Karpas-422 (cell line): ENCODE results near the gene ETV3. TPM values are rescaled to one million over a fixed set of nuclear protein-coding genes. Genes with fewer than 3 reads are reported as not detected.
"Not testable (repeated sequence)": the region's sequence is repeated elsewhere in the genome, so short reads cannot be mapped to it uniquely, and the experiment has no call there.

Source experiments
- DNase-seq: peaks from one replicate; pipeline ENCODE4 v3.0.0-alpha.2; 2015
- H2AFZ ChIP-seq: fragments of 200-600 bp; sonication (generic); 2 replicates; pipeline ENCODE4 v1.6.1; 2014; ENCODE audit warnings: antibody characterized with exemption, low read length, mixed read lengths
- H3K27ac ChIP-seq: fragments of 200-600 bp; sonication (generic); 2 replicates; pipeline ENCODE4 v1.5.1; 2014; ENCODE audit warnings: mild to moderate bottlenecking, low read length, moderate library complexity
- H3K27me3 ChIP-seq: fragments of 200-600 bp; sonication (generic); 2 replicates; pipeline ENCODE4 v1.6.1; 2014; ENCODE audit warnings: low read length, mixed read lengths
- H3K36me3 ChIP-seq: fragments of 200-600 bp; sonication (generic); 2 replicates; pipeline ENCODE4 v1.6.1; 2014; ENCODE audit warnings: low read length, mixed read lengths; ENCODE audit not compliant: insufficient read depth
- H3K4me1 ChIP-seq: fragments of 200-600 bp; sonication (generic); 2 replicates; pipeline ENCODE4 v1.6.1; 2014; ENCODE audit warnings: mild to moderate bottlenecking, low read length, mixed read lengths
- H3K4me2 ChIP-seq: fragments of 200-600 bp; sonication (generic); 2 replicates; pipeline ENCODE4 v1.6.1; 2014; ENCODE audit warnings: low read length, low read depth, mild to moderate bottlenecking; ENCODE audit not compliant: poor library complexity, severe bottlenecking
- H3K4me3 ChIP-seq: fragments of 200-600 bp; sonication (generic); 2 replicates; pipeline ENCODE4 v1.5.1; 2014; ENCODE audit warnings: mild to moderate bottlenecking, antibody characterized with exemption, low read length, mixed read lengths
- H3K79me2 ChIP-seq: fragments of 200-600 bp; sonication (generic); 2 replicates; pipeline ENCODE4 v1.6.1; 2014; ENCODE audit warnings: mild to moderate bottlenecking, low read length, mixed read lengths
- H3K9ac ChIP-seq: fragments of 200-600 bp; sonication (generic); 2 replicates; pipeline ENCODE4 v1.6.0; 2014; ENCODE audit warnings: low read length
- H3K9me2 ChIP-seq: fragments of 200-600 bp; sonication (generic), shearing (Covaris generic); replicated peaks from 2 replicates; pipeline ENCODE4 v1.6.0; 2014; ENCODE audit warnings: mild to moderate bottlenecking, low read length, moderate library complexity; ENCODE audit not compliant: insufficient read depth
- H3K9me3 ChIP-seq: fragments of 300-700, 200-600 bp; sonication (generic); 2 replicates; pipeline ENCODE4 v1.6.1; 2014; ENCODE audit warnings: low read length, mixed read lengths
- H4K20me1 ChIP-seq: fragments of 200-600 bp; sonication (generic); 2 replicates; pipeline ENCODE4 v1.6.1; 2014; ENCODE audit warnings: mild to moderate bottlenecking, antibody characterized with exemption, low read length, low read depth; ENCODE audit not compliant: insufficient read depth
- total RNA-seq: library from RNA; depleted of rRNA; stranded (reverse); fragments of >200 nt; shearing (Covaris generic); gene quantifications from 2 replicates; pipeline ENCODE4 v1.2.3, GENCODE V29; 2014; ENCODE audit warnings: low replicate concordance

Gene ETV3
- total RNA-seq, 1 experiment from 2014 or later, result 12.3 TPM

DNA sequence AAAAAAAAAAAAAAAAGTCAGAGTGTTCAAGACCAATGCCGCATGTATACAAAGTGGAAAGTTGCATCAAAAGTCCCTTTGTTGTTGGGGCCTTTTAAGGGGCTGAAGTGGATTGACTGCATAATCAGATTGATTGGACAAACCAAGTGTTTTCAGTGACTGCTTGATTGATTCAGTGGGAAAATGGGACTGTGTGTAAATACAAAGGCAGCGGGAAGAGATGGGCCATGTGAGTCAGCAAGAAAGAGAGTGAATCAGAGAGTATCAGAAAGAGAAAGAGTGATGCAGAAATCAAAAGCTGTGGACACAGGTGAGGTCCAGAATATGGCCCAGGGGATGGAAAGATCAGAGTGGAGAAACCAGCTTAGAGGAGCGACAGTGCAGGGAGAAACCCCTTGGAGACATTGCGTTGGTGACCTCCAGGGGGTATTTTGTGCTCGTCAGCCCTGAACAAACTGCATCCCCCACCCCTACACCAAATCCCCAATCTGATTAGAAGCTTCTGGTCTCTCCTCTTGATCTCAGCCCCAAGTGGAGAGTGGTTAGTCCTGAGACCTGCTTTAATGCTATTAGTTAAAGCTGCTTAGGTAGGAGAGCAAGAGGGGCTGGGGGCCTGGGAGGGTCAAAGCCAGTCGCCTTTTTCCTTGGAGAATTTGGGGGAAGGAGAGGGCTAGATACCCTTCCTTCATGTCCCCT is 33.4 kb downstream of the ETV3 start:
- Histone ChIP-seq H3K9me3 (no peaks in the 10 kb centered on the region), H4K20me1 (no peaks in the 10 kb centered on the region), H3K27me3 (no peaks in the 10 kb centered on the region), H3K4me2 (no peak overlapping the region), H2AFZ (no peak overlapping the region), H3K4me3 (no peak overlapping the region), H3K9ac (no peak overlapping the region), H3K79me2 (no peaks in the 10 kb centered on the region), H3K36me3 (no peaks in the 10 kb centered on the region), H3K9me2 (no peaks in the 10 kb centered on the region), H3K27ac (no peak overlapping the region), H3K4me1 (peaks cover 4% of the 10 kb centered on the region; the same call in 1 of the 2 replicates)
- DNase-seq, result no peak

DNA sequence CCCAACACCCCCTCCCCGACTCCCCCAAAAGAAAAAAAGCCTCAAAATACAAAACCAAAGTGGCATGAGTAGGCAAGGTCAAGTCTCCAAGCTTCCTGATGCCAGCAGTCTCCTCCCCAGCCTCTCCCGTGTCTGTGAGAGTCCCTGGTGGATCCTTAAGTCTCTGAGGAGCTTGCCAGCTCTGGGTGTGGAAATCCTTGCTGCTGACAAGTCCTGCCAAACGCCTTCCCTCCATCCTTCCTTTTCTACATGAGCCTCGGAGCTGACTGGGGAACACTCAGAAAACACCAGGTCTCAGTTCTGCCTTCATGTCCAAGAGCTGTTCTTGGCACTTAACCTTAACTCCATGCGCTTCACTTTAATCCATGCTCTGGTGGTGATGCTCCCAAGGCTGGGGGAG is 34.9 kb downstream of the ETV3 start:
- H2AFZ ChIP-seq, result no peak overlapping the region

DNA sequence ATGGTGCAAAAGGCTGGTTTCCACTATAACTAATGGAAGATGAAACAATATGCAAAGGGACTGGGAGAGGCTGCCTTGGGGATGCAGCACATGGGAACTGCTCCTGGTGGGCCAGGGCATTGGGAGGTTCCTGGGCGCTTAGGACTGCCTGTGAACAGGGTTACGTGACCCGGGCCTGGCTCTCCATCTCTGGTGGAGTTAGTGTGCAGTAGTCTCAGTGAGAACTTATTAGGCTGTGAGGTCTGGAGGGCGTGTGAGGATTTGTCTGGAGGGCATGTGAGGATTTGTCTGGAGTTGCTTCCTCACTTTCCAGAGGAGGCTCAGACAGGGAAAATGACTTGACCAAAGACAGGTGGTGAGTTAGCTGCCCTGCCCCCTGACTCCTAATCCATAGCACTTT is 37.0 kb downstream of the ETV3 start:
- Histone ChIP-seq H3K4me2 (no peak overlapping the region), H3K9me3 (no peaks in the 10 kb centered on the region), H2AFZ (no peak overlapping the region), H3K36me3 (no peaks in the 10 kb centered on the region), H3K79me2 (no peaks in the 10 kb centered on the region), H3K4me1 (no peaks in the 10 kb centered on the region), H3K27me3 (no peaks in the 10 kb centered on the region), H3K9ac (no peak overlapping the region), H4K20me1 (no peaks in the 10 kb centered on the region), H3K27ac (no peak overlapping the region), H3K9me2 (no peaks in the 10 kb centered on the region), H3K4me3 (no peak overlapping the region)
- no peak for DNase-seq

More for the DNA sequence above, 34.9 kb downstream of the ETV3 start:
- H3K27me3 ChIP-seq, result no peaks in the 10 kb centered on the region
- H3K9me3 ChIP-seq, result no peaks in the 10 kb centered on the region
- H4K20me1 ChIP-seq, result no peaks in the 10 kb centered on the region
- H3K36me3 ChIP-seq, result no peaks in the 10 kb centered on the region
- H3K9me2 ChIP-seq, result no peaks in the 10 kb centered on the region
- DNase-seq, result no peak
- no peak overlapping the region for H3K4me2 ChIP-seq
- H3K79me2 ChIP-seq, result no peaks in the 10 kb centered on the region
- no peak overlapping the region for H3K9ac ChIP-seq
- H3K4me3 ChIP-seq, result no peak overlapping the region
- H3K27ac ChIP-seq, result no peak overlapping the region
- peaks cover 2% of the 10 kb centered on the region; the same call in 1 of the 2 replicates for H3K4me1 ChIP-seq

DNA sequence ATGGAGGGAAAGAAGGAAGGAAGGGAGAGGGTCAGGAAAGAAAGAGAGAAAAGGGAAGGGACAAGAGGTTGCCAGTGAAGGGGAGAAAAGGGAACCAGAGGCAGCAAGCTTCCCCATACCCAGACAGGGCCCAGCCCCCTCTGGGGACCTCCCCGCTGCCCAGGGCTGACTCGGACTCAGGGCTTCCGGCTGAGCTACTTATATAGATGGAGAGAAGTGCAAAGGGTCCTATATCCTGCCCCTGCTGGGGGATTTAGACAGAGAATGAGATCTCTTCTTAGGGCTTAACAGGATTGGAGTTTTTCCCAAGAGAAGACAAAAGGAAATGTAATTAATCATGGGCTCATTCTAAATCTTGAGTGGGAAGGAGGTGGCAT is 38.6 kb downstream of the ETV3 start, which contains the start of gene ETV3L:
Gene ETV3L (minus strand): TSS at position 176 of the 377 bp plus-strand sequence. CDS start 285 bp downstream, outside the sequence.
- no peaks in the 10 kb centered on the region for H3K27me3 ChIP-seq
- H4K20me1 ChIP-seq, result no peaks in the 10 kb centered on the region
- H2AFZ ChIP-seq, result no peak within 1 kb of the TSS
- no peak within 1 kb of the TSS for H3K4me3 ChIP-seq
- H3K9ac ChIP-seq, result no peak within 1 kb of the TSS
- H3K4me2 ChIP-seq, result no peak within 1 kb of the TSS
- H3K79me2 ChIP-seq, result no peaks in the 10 kb centered on the region
- no peak for DNase-seq
- no peaks in the 10 kb centered on the region for H3K4me1 ChIP-seq
- H3K9me3 ChIP-seq, result no peaks in the 10 kb centered on the region
- H3K36me3 ChIP-seq, result no peaks in the 10 kb centered on the region
- no peak within 1 kb of the TSS for H3K27ac ChIP-seq
- no peaks in the 10 kb centered on the region for H3K9me2 ChIP-seq

DNA sequence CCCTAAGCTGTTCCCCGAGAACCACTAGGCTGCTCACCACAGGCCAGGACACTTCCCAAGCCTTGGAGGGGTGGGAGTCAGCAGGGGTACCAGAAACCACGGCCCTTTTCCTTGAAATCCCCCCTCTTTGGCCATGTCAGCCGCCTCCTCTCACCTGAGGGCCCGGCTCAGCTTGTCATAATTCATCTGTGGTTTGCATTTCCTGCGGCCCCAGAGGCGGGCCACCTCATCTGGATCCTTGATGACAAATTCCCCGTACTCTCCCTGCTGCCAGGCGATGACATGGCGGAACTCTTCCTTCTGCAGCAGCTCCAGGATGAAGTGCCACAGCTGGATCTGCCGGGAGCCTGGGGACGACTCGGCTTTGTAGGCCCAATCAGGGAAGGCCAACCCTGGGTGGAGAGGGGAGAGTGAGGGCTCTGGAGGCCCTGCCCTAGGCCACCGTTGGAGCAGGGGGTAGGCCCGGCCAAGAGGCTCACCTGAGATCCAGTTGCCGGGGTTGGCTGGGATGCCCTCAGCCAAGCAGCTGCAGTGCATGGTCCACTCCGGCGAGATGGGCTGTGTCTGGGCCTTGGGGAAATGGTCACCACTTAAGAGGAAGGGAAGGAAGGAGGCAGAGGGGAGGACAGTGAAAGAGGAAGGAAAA is 39.1 kb downstream of the ETV3 start:
- H3K79me2 ChIP-seq, H3K4me3 ChIP-seq, H3K27ac ChIP-seq, H3K9me2 ChIP-seq, H3K9me3 ChIP-seq, H2AFZ ChIP-seq, H3K4me1 ChIP-seq, H3K27me3 ChIP-seq, H3K9ac ChIP-seq, H3K36me3 ChIP-seq, H4K20me1 ChIP-seq, H3K4me2 ChIP-seq, DNase-seq: not testable (repeated sequence)

DNA sequence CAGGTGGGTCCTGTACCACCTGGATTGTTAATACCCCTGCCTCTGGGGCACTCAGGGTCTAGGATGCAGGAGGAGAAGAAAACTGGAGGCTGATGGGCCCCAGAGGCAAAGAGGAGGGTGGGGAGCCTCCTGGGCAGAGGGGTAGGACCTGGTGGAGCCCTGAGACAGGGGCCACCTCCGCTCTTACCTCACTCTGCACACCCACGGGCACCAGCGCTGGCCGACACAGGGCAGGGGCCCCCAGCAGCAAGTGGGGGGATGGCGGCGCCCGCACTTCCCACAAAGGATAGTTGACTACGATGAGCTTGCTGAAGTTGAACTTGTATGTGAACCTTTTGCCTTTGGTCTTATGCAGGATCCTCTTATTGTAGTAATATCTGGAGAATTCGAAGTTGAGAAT is 39.7 kb downstream of the ETV3 start:
- Histone ChIP-seq H3K27ac (no peak overlapping the region), H3K4me1 (no peaks in the 10 kb centered on the region), H3K79me2 (no peaks in the 10 kb centered on the region), H3K9ac (no peak overlapping the region), H3K4me3 (no peak overlapping the region), H3K27me3 (no peaks in the 10 kb centered on the region), H4K20me1 (no peaks in the 10 kb centered on the region), H2AFZ (no peak overlapping the region), H3K9me3 (no peaks in the 10 kb centered on the region), H3K9me2 (no peaks in the 10 kb centered on the region), H3K4me2 (no peak overlapping the region), H3K36me3 (no peaks in the 10 kb centered on the region)
- no peak for DNase-seq

DNA sequence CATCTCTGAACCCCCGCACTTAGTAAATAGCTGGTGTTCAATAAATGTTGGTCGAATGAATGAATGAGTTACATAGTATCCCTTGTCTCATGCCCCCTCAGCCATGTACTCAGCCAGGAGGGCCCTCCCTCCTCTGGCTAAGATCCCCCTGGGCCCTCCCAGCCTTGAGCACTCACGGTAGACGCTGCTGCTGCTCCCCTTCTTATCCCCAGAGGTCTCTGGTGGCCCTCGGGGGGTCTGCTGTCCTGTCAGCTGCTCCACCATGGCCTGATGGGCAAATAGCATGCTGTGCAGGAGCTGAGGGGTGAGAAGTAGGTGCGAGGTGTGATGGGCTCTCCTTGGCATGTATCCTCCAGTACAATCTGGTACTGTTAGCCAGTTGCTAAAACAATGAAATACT is 40.5 kb downstream of the ETV3 start:
- no peak overlapping the region for H3K4me2 ChIP-seq
- no peaks in the 10 kb centered on the region for H3K4me1 ChIP-seq
- no peaks in the 10 kb centered on the region for H4K20me1 ChIP-seq
- H3K9me3 ChIP-seq, result no peaks in the 10 kb centered on the region
- no peaks in the 10 kb centered on the region for H3K9me2 ChIP-seq
- H3K9ac ChIP-seq, result no peak overlapping the region
- no peak overlapping the region for H2AFZ ChIP-seq
- no peak for DNase-seq
- H3K27me3 ChIP-seq, result no peaks in the 10 kb centered on the region
- no peaks in the 10 kb centered on the region for H3K79me2 ChIP-seq
- H3K4me3 ChIP-seq, result no peak overlapping the region
- no peaks in the 10 kb centered on the region for H3K36me3 ChIP-seq
- no peak overlapping the region for H3K27ac ChIP-seq

DNA sequence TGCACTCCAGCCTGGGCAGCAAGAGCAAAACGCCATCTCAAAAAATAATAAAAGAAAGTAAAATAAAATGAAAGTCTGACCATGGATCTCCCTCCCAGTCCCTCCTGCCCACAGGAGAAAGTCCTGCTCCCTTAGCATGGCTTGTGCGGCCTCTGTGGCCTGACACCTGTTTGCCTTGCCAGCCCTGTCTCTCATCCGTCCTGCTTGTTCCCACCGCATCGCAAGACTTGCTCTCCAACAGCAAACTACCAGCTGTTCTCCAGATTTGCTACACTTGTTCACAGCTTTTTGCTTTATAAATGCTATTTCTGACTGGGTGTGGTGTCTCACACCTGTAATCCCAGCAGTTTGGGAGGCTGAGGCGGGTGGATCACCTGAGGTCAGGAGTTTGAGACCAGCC is 41.3 kb downstream of the ETV3 start:
- DNase-seq, result no peak
- no peak overlapping the region for H2AFZ ChIP-seq
- H3K4me1 ChIP-seq, result no peaks in the 10 kb centered on the region
- no peaks in the 10 kb centered on the region for H4K20me1 ChIP-seq
- H3K27me3 ChIP-seq, result no peaks in the 10 kb centered on the region
- no peaks in the 10 kb centered on the region for H3K79me2 ChIP-seq
- H3K9me2 ChIP-seq, result no peaks in the 10 kb centered on the region
- H3K9me3 ChIP-seq, result no peaks in the 10 kb centered on the region
- no peak overlapping the region for H3K27ac ChIP-seq
- no peak overlapping the region for H3K4me3 ChIP-seq
- no peak overlapping the region for H3K4me2 ChIP-seq
- H3K36me3 ChIP-seq, result no peaks in the 10 kb centered on the region
- H3K9ac ChIP-seq, result no peak overlapping the region
